K562 (cell line): ENCODE measurements around the gene OPTN. TPM values are rescaled to one million over a fixed set of nuclear protein-coding genes. Genes with fewer than 3 reads are reported as not detected.

Source experiments
- ATAC-seq: fragments of 200-7000 bp; cut with Tn5 transposase; 3 replicates; pipeline ENCODE4 v1.9.1; 2020; ENCODE audit warnings: moderate library complexity
- BruUV-seq: library from RNA; stranded (reverse); fragments of 400-500 nt; replicated peaks from 2 replicates; lab custom pipeline; 2021; lab: Mats Ljungman, UMichigan
- CTCF ChIA-PET: fragments of 300-600 bp; formaldehyde crosslinking; extraction: SDS; loops from one replicate; lab custom pipeline; 2021; ENCODE audit warnings: low intra/inter-chr PET ratio; lab: Yijun Ruan, JAX
- POLR2A ChIA-PET: fragments of 300-600, 350-650 bp; sonication (Branson Sonifier 250); formaldehyde crosslinking; extraction: SDS; loops from one replicate; lab custom pipeline; 2021; ENCODE audit warnings: antibody characterized with exemption, inconsistent platforms; lab: Yijun Ruan, JAX
- DNase-seq, 4 experiments: peaks; one replicate each; pipeline versions ENCODE4 v3.0.0 to v3.0.0-alpha.2; 2011 to 2018; ENCODE audit warnings: low spot score in 3 of 4, mixed read lengths in 3 of 4; ENCODE audit errors: extremely low read depth in 1 of 4
- FAIRE-seq: peaks from 2 replicates; lab custom pipeline; 2011; peaks lifted over from hg19 to GRCh38; lab: Jason Lieb, UNC
- H2AFZ ChIP-seq: 2 replicates; pipeline ENCODE4 v1.6.0; 2011; ENCODE audit warnings: low read depth, low read length, control low read depth, inconsistent platforms
- H3K27ac ChIP-seq: fragments of 200-600 bp; 3 replicates; pipeline ENCODE4 v1.8.0; 2011; ENCODE audit warnings: low read depth, mild to moderate bottlenecking, control low read depth, inconsistent platforms, low read length, moderate library complexity, mixed read lengths; ENCODE audit errors: extremely low read depth
- H3K27me3 ChIP-seq, 2 experiments: fragments of 300-600 bp in 1 of 2; 2 replicates in 1 of 2; 3 replicates in 1 of 2; pipeline versions ENCODE4 v1.6.0 to v1.8.0; 2011; ENCODE audit warnings: inconsistent platforms in 2 of 2, low read length in 2 of 2, mild to moderate bottlenecking in 1 of 2, mixed read lengths in 1 of 2, moderate library complexity in 1 of 2; ENCODE audit not compliant: control insufficient read depth in 2 of 2, insufficient read depth in 2 of 2
- H3K36me3 ChIP-seq: fragments of 300-600 bp; 3 replicates; pipeline ENCODE4 v1.8.0; 2011; ENCODE audit warnings: mild to moderate bottlenecking, low read length, inconsistent platforms; ENCODE audit not compliant: control insufficient read depth, insufficient read depth
- H3K4me1 ChIP-seq, 2 experiments: fragments of 200-600 bp in 1 of 2; replicated peaks in 1 of 2; 2 replicates in 1 of 2; 3 replicates in 1 of 2; pipeline versions ENCODE4 v1.5.1 to v1.8.0; 2011; ENCODE audit warnings: inconsistent platforms in 2 of 2, low read length in 2 of 2, mild to moderate bottlenecking in 1 of 2, mixed read lengths in 1 of 2, moderate library complexity in 1 of 2; ENCODE audit not compliant: control insufficient read depth in 2 of 2, insufficient read depth in 2 of 2
- H3K4me2 ChIP-seq: 2 replicates; pipeline ENCODE4 v1.6.1; 2011; ENCODE audit warnings: low read length, control low read depth, inconsistent platforms, mixed read lengths; ENCODE audit not compliant: insufficient read depth
- H3K4me3 ChIP-seq: fragments of 200-600 bp; sonication (generic), shearing (Covaris generic); 2 replicates; pipeline ENCODE4 v1.5.1; 2016; ENCODE audit warnings: control low read depth, inconsistent platforms
- H3K79me2 ChIP-seq: fragments of 200-600 bp; 3 replicates; pipeline ENCODE4 v1.8.0; 2011; ENCODE audit warnings: low read length, inconsistent platforms; ENCODE audit not compliant: control insufficient read depth, insufficient read depth
- H3K9ac ChIP-seq, 2 experiments: 2 replicates each; pipeline versions ENCODE4 v1.6.0 to v1.6.1; 2011; ENCODE audit warnings: low read depth in 2 of 2, low read length in 2 of 2, control low read depth in 1 of 2, inconsistent platforms in 1 of 2, mild to moderate bottlenecking in 1 of 2, mixed read lengths in 1 of 2; ENCODE audit not compliant: insufficient read depth in 1 of 2
- H3K9me1 ChIP-seq: one replicate; pipeline ENCODE4 v1.6.0; 2011; ENCODE audit warnings: inconsistent platforms, mild to moderate bottlenecking, low read length, moderate library complexity; ENCODE audit not compliant: control insufficient read depth, insufficient read depth
- H3K9me3 ChIP-seq: replicated peaks from 2 replicates; pipeline ENCODE4 v1.5.1; 2011; ENCODE audit warnings: low read depth, low read length, inconsistent platforms; ENCODE audit not compliant: control insufficient read depth, insufficient read depth
- H4K20me1 ChIP-seq: replicated peaks from 2 replicates; pipeline ENCODE4 v1.6.1; 2011; ENCODE audit warnings: low read length, inconsistent platforms, mixed read lengths; ENCODE audit not compliant: control insufficient read depth, insufficient read depth
- CHCHD3 ChIP-seq: fragments of 250-450 bp; sonication (Bioruptor Pico); IDR thresholded peaks from 2 replicates; pipeline ENCODE4 v2.1.2; 2022; ENCODE audit warnings: mild to moderate bottlenecking
- DPF2 ChIP-seq: fragments of 450-650 bp; IDR thresholded peaks from 2 replicates; pipeline ENCODE4 v1.6.1; 2016
- ELF1 ChIP-seq: fragments of 200-800 bp; sonication (Bioruptor generic); IDR thresholded peaks from 2 replicates; pipeline ENCODE4 v1.6.1; 2016; ENCODE audit warnings: missing genetic modification characterization, missing compliant biosample characterization
- GTF2F1 ChIP-seq: IDR thresholded peaks from 2 replicates; pipeline ENCODE4 v1.6.1; 2011; ENCODE audit warnings: low read depth, low read length, improper control_type of control experiment
- HDGF ChIP-seq: fragments of 450-650 bp; IDR thresholded peaks from 2 replicates; pipeline ENCODE4 v1.6.1; 2016
- JUND ChIP-seq, 2 experiments: IDR thresholded peaks; 2 replicates in 1 of 2; 3 replicates in 1 of 2; pipeline ENCODE4 v1.6.1; 2011; ENCODE audit warnings: borderline replicate concordance in 2 of 2, low read depth in 2 of 2, low read length in 2 of 2, improper control_type of control experiment in 1 of 2, missing biosample characterization in 1 of 2, missing genetic modification characterization in 1 of 2, missing genetic modification reagents in 1 of 2
- NR2C2 ChIP-seq, 2 experiments: fragments of 200-800 bp in 1 of 2; sonication (Bioruptor generic) in 1 of 2; sonication (generic) in 1 of 2; formaldehyde crosslinking in 1 of 2; IDR thresholded peaks; 2 replicates each; pipeline versions ENCODE4 v1.6.1 to v1.8.0; 2016 to 2022; ENCODE audit warnings: mild to moderate bottlenecking in 1 of 2, missing compliant biosample characterization in 1 of 2, missing genetic modification characterization in 1 of 2, missing genetic modification reagents in 1 of 2
- NR2F6 ChIP-seq: fragments of 450-650 bp; formaldehyde crosslinking; IDR thresholded peaks from 2 replicates; pipeline ENCODE4 v1.4.0; 2020; ENCODE audit warnings: mild to moderate bottlenecking
- SMARCA5 ChIP-seq: fragments of 450-650 bp; IDR thresholded peaks from 2 replicates; pipeline ENCODE4 v1.6.1; 2016
- TAL1 ChIP-seq: fragments of 450-650 bp; IDR thresholded peaks from 2 replicates; pipeline ENCODE4 v1.6.1; 2016; ENCODE audit warnings: mild to moderate bottlenecking
- THRAP3 ChIP-seq: fragments of 450-650 bp; IDR thresholded peaks from 2 replicates; pipeline ENCODE4 v1.6.1; 2016; ENCODE audit warnings: mild to moderate bottlenecking, inconsistent platforms, borderline replicate concordance
- ZNF121 ChIP-seq: sonication (generic); formaldehyde crosslinking; conservative IDR thresholded peaks from 2 replicates; pipeline ENCODE4 v1.8.0; 2022; ENCODE audit warnings: missing genetic modification reagents
- ZNF583 ChIP-seq: fragments of 250-450 bp; sonication (Bioruptor Pico); IDR thresholded peaks from 2 replicates; pipeline ENCODE4 v1.4.0; 2020
- WGBS: fragments of 100-300 bp; shearing (Covaris generic); methylation state at CpG from one replicate; pipeline ENCODE4 v1.1.6; 2016; ENCODE audit warnings: low coverage, mixed read lengths; ENCODE audit not compliant: insufficient coverage; ENCODE audit errors: missing lambda C conversion rate; 5-methylcytosine and 5-hydroxymethylcytosine counted together
- in situ Hi-C: fragments of 300-500 bp; cut with MboI; formaldehyde crosslinking; loops from 4 replicates; pipeline ENCODE4 v1.15.0; 2018; ENCODE audit warnings: inconsistent platforms, mixed read lengths
- intact Hi-C: fragments of 100-400 bp; cut with micrococcal nuclease; formaldehyde crosslinking; loops from 2 replicates; pipeline ENCODE4 v1.14.2; 2022
- polyA plus RNA-seq, 8 experiments: library from polyadenylated mRNA; depleted of rRNA in 4 of 8; stranded (reverse) in 5 of 8; unstranded in 3 of 8; fragments of >200 nt; fragmentation: Nextera tagmentation in 2 of 8; fragmentation: Illumina TruSeq in 1 of 8; extraction: Ambion mirVana in 2 of 8; extraction: Trizol in 1 of 8; gene quantifications; 2 replicates each; pipeline versions ENCODE4 v1.2.1 to v1.2.3, GENCODE V29; 2011 to 2014; ENCODE audit warnings: inconsistent platforms in 1 of 8, missing spikeins in 1 of 8
- total RNA-seq, 7 experiments: library from RNA; depleted of rRNA in 6 of 7; stranded (reverse); fragments of >200 nt in 6 of 7; fragmentation: Illumina TruSeq in 2 of 7; extraction: Trizol in 2 of 7; gene quantifications; 2 replicates each; pipeline versions ENCODE4 v1.2.1 to v1.2.3, GENCODE V29; 2011 to 2021; ENCODE audit warnings: low replicate concordance in 1 of 7
- TF ChIP-seq, protein P1 (sequence below), 2 experiments: fragments of 450-650 bp; IDR thresholded peaks; 2 replicates each; pipeline ENCODE4 v1.6.1; 2016
- TF ChIP-seq, protein P2 (sequence below): fragments of 450-650 bp; IDR thresholded peaks from 2 replicates; pipeline ENCODE4 v1.6.1; 2017; ENCODE audit warnings: mild to moderate bottlenecking, moderate library complexity
- TF ChIP-seq, protein P3 (sequence below): fragments of 450-650 bp; IDR thresholded peaks from 2 replicates; pipeline ENCODE4 v1.6.1; 2016; ENCODE audit warnings: antibody characterized with exemption
- TF ChIP-seq, protein P4 (sequence below): fragments of 250-450 bp; sonication (Bioruptor Pico); IDR thresholded peaks from 2 replicates; pipeline ENCODE4 v1.5.0; 2020; ENCODE audit warnings: mild to moderate bottlenecking

The OPTN gene
- total and polyA plus RNA-seq, 9 of the 15 experiments (the other 6 are each of a cell fraction or from before 2014, with no cell fraction given) = 2.2 to 6.8 (median 5.0) TPM

DNA sequence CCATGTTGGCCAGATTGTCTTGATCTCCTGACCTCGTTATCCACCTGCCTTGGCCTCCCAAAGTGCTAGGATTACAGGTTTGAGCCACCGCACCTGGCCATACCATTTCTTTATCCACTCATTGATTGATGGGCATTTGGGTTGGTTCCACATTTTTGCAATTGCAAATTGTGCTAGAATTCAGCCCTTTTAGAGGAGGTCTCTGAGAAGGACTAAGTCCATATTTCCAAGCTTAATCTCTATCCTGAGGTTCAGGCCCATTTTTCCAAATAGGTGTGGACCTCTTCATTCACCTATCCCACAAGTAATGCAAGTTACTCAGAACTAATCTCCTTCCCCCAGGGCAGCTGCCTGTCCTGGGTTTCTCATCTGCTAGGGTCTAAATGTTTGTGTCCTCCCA is 9.7 kb upstream of the OPTN start (continued):
- TF ChIP-seq NR2C2 (CRISPR knock-in tag; IDR thresholded peaks at IDR 0.05) = no peak
- TF ChIP-seq NR2C2 (tag; IDR thresholded peaks at IDR 0.05) = no peak
- TF ChIP-seq JUND (IDR thresholded peaks at IDR 0.05; ENCODE audit: borderline replicate concordance, low read depth, low read length) = no peak
- no peak for TF ChIP-seq JUND (tag; IDR thresholded peaks at IDR 0.05; ENCODE audit: borderline replicate concordance, low read depth, low read length)
- TF ChIP-seq, protein P1, sequence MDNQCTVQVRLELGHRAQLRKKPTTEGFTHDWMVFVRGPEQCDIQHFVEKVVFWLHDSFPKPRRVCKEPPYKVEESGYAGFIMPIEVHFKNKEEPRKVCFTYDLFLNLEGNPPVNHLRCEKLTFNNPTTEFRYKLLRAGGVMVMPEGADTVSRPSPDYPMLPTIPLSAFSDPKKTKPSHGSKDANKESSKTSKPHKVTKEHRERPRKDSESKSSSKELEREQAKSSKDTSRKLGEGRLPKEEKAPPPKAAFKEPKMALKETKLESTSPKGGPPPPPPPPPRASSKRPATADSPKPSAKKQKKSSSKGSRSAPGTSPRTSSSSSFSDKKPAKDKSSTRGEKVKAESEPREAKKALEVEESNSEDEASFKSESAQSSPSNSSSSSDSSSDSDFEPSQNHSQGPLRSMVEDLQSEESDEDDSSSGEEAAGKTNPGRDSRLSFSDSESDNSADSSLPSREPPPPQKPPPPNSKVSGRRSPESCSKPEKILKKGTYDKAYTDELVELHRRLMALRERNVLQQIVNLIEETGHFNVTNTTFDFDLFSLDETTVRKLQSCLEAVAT (IDR thresholded peaks at IDR 0.05) = no peak

DNA sequence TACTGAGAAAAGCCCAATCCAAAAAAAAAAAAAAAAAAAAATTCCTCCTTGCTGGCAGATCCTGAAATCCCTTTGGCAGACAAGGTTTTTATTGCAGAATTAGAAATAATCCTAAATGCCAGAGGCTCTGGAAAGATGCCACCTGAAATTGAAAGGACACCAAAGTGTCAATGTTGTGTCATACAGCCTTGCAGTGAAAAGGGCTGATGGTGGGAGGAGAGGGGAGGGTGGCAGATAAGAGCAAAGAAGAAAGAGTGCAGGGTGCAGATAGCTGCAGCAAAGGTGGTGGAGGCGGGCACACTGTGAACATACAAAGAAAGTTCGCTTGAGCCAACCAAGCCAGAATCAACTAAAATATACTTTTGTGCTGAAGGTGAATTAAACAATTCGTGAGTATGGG is 8.2 kb upstream of the OPTN start:
- ATAC-seq (peak; percentile 85), DNase-seq (peak; percentile 55 to 69 (median 65)), FAIRE-seq (peak; percentile 71)
- no peak overlapping the region for H3K27ac ChIP-seq
- H3K79me2 ChIP-seq = no peaks in the 10 kb centered on the region
- intact Hi-C loops = no loop called here
- peaks cover 4 to 18% of the 10 kb centered on the region in 2 experiments; a peak in 2 of 5 replicates for H3K4me1 ChIP-seq
- H3K9me3 ChIP-seq = no peaks in the 10 kb centered on the region
- no peaks in the 10 kb centered on the region for H4K20me1 ChIP-seq
- H3K4me2 ChIP-seq = no peak overlapping the region; the same call in 1 of the 2 replicates
- H3K27me3 ChIP-seq = peaks cover 8 to 10% of the 10 kb centered on the region in 2 experiments; a peak in 4 of 5 replicates
- WGBS = 4% methylated on average over 3 of the region's 3 CpGs
- in situ Hi-C loops = no loop called here
- H3K9me1 ChIP-seq = no peaks in the 10 kb centered on the region
- CTCF ChIA-PET = no interaction called here
- no peak overlapping the region for H3K4me3 ChIP-seq
- POLR2A ChIA-PET = interaction anchor here (0.7 kb wide), 1 partner anchor 240 kb away, joined by 4 read pairs; no protein-coding TSS in a partner anchor
- peak overlapping the region; percentile 28; the same call in 1 of the 2 replicates for H2AFZ ChIP-seq
- H3K9ac ChIP-seq = no peak overlapping the region
- no peaks in the 10 kb centered on the region for H3K36me3 ChIP-seq
- no TSS peak for BruUV-seq
- no peak for TF ChIP-seq HDGF
- TF ChIP-seq, protein P2, sequence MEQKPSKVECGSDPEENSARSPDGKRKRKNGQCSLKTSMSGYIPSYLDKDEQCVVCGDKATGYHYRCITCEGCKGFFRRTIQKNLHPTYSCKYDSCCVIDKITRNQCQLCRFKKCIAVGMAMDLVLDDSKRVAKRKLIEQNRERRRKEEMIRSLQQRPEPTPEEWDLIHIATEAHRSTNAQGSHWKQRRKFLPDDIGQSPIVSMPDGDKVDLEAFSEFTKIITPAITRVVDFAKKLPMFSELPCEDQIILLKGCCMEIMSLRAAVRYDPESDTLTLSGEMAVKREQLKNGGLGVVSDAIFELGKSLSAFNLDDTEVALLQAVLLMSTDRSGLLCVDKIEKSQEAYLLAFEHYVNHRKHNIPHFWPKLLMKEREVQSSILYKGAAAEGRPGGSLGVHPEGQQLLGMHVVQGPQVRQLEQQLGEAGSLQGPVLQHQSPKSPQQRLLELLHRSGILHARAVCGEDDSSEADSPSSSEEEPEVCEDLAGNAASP = no peak
- TF ChIP-seq, protein P3, sequence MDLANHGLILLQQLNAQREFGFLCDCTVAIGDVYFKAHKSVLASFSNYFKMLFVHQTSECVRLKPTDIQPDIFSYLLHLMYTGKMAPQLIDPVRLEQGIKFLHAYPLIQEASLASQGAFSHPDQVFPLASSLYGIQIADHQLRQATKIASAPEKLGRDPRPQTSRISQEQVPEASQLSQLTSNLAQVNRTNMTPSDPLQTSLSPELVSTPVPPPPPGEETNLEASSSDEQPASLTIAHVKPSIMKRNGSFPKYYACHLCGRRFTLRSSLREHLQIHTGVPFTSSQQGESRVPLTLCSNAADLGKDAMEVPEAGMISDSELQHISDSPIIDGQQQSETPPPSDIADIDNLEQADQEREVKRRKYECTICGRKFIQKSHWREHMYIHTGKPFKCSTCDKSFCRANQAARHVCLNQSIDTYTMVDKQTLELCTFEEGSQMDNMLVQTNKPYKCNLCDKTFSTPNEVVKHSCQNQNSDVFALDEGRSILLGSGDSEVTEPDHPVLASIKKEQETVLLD = 0 out of 2 replicates have a peak, but pooled peaks have one; percentile 32
- peak; percentile 93 for TF ChIP-seq DPF2
- no peak for TF ChIP-seq ELF1 (tag)
- TF ChIP-seq SMARCA5 = no peak
- TF ChIP-seq CHCHD3 (CRISPR knock-in tag) = no peak
- TF ChIP-seq, protein P4, sequence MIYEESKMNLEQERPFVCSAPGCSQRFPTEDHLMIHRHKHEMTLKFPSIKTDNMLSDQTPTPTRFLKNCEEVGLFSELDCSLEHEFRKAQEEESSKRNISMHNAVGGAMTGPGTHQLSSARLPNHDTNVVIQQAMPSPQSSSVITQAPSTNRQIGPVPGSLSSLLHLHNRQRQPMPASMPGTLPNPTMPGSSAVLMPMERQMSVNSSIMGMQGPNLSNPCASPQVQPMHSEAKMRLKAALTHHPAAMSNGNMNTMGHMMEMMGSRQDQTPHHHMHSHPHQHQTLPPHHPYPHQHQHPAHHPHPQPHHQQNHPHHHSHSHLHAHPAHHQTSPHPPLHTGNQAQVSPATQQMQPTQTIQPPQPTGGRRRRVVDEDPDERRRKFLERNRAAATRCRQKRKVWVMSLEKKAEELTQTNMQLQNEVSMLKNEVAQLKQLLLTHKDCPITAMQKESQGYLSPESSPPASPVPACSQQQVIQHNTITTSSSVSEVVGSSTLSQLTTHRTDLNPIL (CRISPR knock-in tag) = no peak
- no peak for TF ChIP-seq GTF2F1
- peak; percentile 84 for TF ChIP-seq TAL1
- TF ChIP-seq ZNF121 = no peak
- no peak for TF ChIP-seq NR2F6 (CRISPR knock-in tag)
- no peak for TF ChIP-seq THRAP3
- TF ChIP-seq ZNF583 (CRISPR knock-in tag) = no peak
